IMR-90 (cell line): ENCODE data around the gene EEF1E1. TPM values are rescaled to one million over a fixed set of nuclear protein-coding genes. Genes with fewer than 3 reads are reported as not detected.

Source experiments
- ATAC-seq: fragments of 200-7000 bp; cut with Tn5 transposase; 2 replicates; pipeline ENCODE4 v1.9.1; 2020; ENCODE audit warnings: low read depth, mild to moderate bottlenecking, moderate library complexity
- BruUV-seq: library from RNA; stranded (reverse); fragments of 400-500 nt; replicated peaks from 2 replicates; lab custom pipeline; 2021; lab: Mats Ljungman, UMichigan
- CTCF ChIA-PET: fragments of 300-600 bp; formaldehyde crosslinking; extraction: SDS; loops from one replicate; lab custom pipeline; 2021; ENCODE audit warnings: antibody characterized with exemption; lab: Yijun Ruan, JAX
- POLR2A ChIA-PET: fragments of 300-600 bp; sonication (Branson Sonifier 250); formaldehyde crosslinking; loops from one replicate; lab custom pipeline; 2022; ENCODE audit warnings: antibody characterized with exemption; ENCODE audit not compliant: unreplicated experiment; lab: Charles Lee
- DNase-seq: peaks from one replicate; pipeline ENCODE4 v3.0.0; 2013
- H2AFZ ChIP-seq: replicated peaks from 2 replicates; pipeline ENCODE3; 2013; ENCODE audit warnings: low read length, mild to moderate bottlenecking; ENCODE audit not compliant: poor library complexity
- H2AK5ac ChIP-seq: 2 replicates; pipeline ENCODE4 v1.6.1; 2013; ENCODE audit warnings: low read depth, low read length, inconsistent platforms
- H2AK9ac ChIP-seq: replicated peaks from 2 replicates; pipeline ENCODE3; 2013; ENCODE audit warnings: mild to moderate bottlenecking, low read depth, low read length, moderate library complexity; ENCODE audit not compliant: poor library complexity
- H2BK120ac ChIP-seq: 2 replicates; pipeline ENCODE4 v1.6.1; 2013; ENCODE audit warnings: low read depth, low read length, inconsistent platforms
- H2BK15ac ChIP-seq: 3 replicates; pipeline ENCODE4 v1.6.1; 2013; ENCODE audit warnings: low read depth, low read length, inconsistent platforms
- H2BK20ac ChIP-seq: 2 replicates; pipeline ENCODE4 v1.6.1; 2013; ENCODE audit warnings: low read depth, mild to moderate bottlenecking, inconsistent platforms, low read length, moderate library complexity
- H2BK5ac ChIP-seq: 2 replicates; pipeline ENCODE4 v1.6.1; 2013; ENCODE audit warnings: mild to moderate bottlenecking, low read depth, low read length, inconsistent platforms; ENCODE audit not compliant: poor library complexity, severe bottlenecking
- H3K14ac ChIP-seq: replicated peaks from 2 replicates; pipeline ENCODE4 v1.6.1; 2013; ENCODE audit warnings: low read depth, low read length, inconsistent platforms
- H3K18ac ChIP-seq: 2 replicates; pipeline ENCODE4 v1.6.1; 2013; ENCODE audit warnings: low read depth, low read length, control low read depth
- H3K23ac ChIP-seq: 2 replicates; pipeline ENCODE4 v1.6.1; 2013; ENCODE audit warnings: low read depth, low read length, inconsistent platforms
- H3K27ac ChIP-seq: 2 replicates; pipeline ENCODE4 v1.5.1; 2013; ENCODE audit warnings: mild to moderate bottlenecking, control low read depth, low read length; ENCODE audit not compliant: insufficient read depth
- H3K27me3 ChIP-seq: 2 replicates; pipeline ENCODE4 v1.6.1; 2013; ENCODE audit warnings: low read length; ENCODE audit not compliant: control insufficient read depth, insufficient read depth
- H3K36me3 ChIP-seq: 2 replicates; pipeline ENCODE4 v1.6.1; 2013; ENCODE audit warnings: low read length, mixed read lengths; ENCODE audit not compliant: control insufficient read depth, insufficient read depth
- H3K4ac ChIP-seq: 2 replicates; pipeline ENCODE4 v1.6.1; 2013; ENCODE audit warnings: low read depth, low read length, inconsistent platforms
- H3K4me1 ChIP-seq: 2 replicates; pipeline ENCODE4 v1.6.1; 2013; ENCODE audit warnings: low read length, mixed read lengths; ENCODE audit not compliant: control insufficient read depth, insufficient read depth
- H3K4me2 ChIP-seq: 2 replicates; pipeline ENCODE4 v1.6.1; 2013; ENCODE audit warnings: low read depth, mild to moderate bottlenecking, control low read depth, low read length, moderate library complexity
- H3K4me3 ChIP-seq: 2 replicates; pipeline ENCODE4 v1.5.1; 2013; ENCODE audit warnings: low read depth, mild to moderate bottlenecking, control low read depth, low read length, moderate library complexity; ENCODE audit not compliant: insufficient read depth
- H3K56ac ChIP-seq: 2 replicates; pipeline ENCODE4 v1.6.1; 2013; ENCODE audit warnings: low read length, inconsistent platforms; ENCODE audit not compliant: insufficient read depth; ENCODE audit errors: extremely low read depth
- H3K79me1 ChIP-seq, 2 experiments: 2 replicates each; pipeline ENCODE4 v1.6.1; 2013; ENCODE audit warnings: low read length in 2 of 2, inconsistent platforms in 1 of 2, low read depth in 1 of 2
- H3K9ac ChIP-seq: 2 replicates; pipeline ENCODE4 v1.6.1; 2013; ENCODE audit warnings: low read depth, low read length, control low read depth
- H3K9me1 ChIP-seq: 2 replicates; pipeline ENCODE4 v1.6.1; 2013; ENCODE audit warnings: low read length, inconsistent platforms; ENCODE audit not compliant: insufficient read depth
- H3K9me3 ChIP-seq: 2 replicates; pipeline ENCODE4 v1.6.1; 2013; ENCODE audit warnings: low read length; ENCODE audit not compliant: control insufficient read depth, insufficient read depth
- H4K20me1 ChIP-seq: 2 replicates; pipeline ENCODE4 v1.6.1; 2013; ENCODE audit warnings: low read length, inconsistent platforms; ENCODE audit not compliant: insufficient read depth
- H4K5ac ChIP-seq: 2 replicates; pipeline ENCODE4 v1.6.1; 2013; ENCODE audit warnings: mild to moderate bottlenecking, low read depth, low read length, control low read depth
- H4K8ac ChIP-seq, 2 experiments: 2 replicates each; pipeline ENCODE4 v1.6.1; 2013; ENCODE audit warnings: low read depth in 2 of 2, low read length in 2 of 2, control low read depth in 1 of 2, inconsistent platforms in 1 of 2
- H4K91ac ChIP-seq: 2 replicates; pipeline ENCODE4 v1.6.1; 2013; ENCODE audit warnings: low read depth, low read length, inconsistent platforms; ENCODE audit not compliant: insufficient read depth
- BHLHE40 ChIP-seq: fragments of 150-350 bp; IDR thresholded peaks from 2 replicates; pipeline ENCODE4 v1.6.1; 2016; ENCODE audit warnings: mild to moderate bottlenecking, low read depth, low read length
- CTCF ChIP-seq: conservative IDR thresholded peaks from 2 replicates; pipeline ENCODE4 v1.5.1; 2012; ENCODE audit warnings: mild to moderate bottlenecking, low read depth, low read length, improper control_type of control experiment
- ELK1 ChIP-seq: fragments of 150-350 bp; IDR thresholded peaks from 2 replicates; pipeline ENCODE4 v1.6.1; 2016; ENCODE audit warnings: low read depth, mild to moderate bottlenecking, low read length, moderate library complexity, borderline replicate concordance
- FOS ChIP-seq: fragments of 150-350 bp; IDR thresholded peaks from 2 replicates; pipeline ENCODE4 v1.6.1; 2016; ENCODE audit warnings: low read depth, low read length
- MAFK ChIP-seq: IDR thresholded peaks from 2 replicates; pipeline ENCODE4 v1.6.1; 2012; ENCODE audit warnings: low read depth, low read length, improper control_type of control experiment
- MAZ ChIP-seq: IDR thresholded peaks from 2 replicates; pipeline ENCODE4 v1.6.1; 2012; ENCODE audit warnings: low read depth, mild to moderate bottlenecking, low read length, improper control_type of control experiment, moderate library complexity, borderline replicate concordance
- MXI1 ChIP-seq: IDR thresholded peaks from 2 replicates; pipeline ENCODE4 v1.6.1; 2012; ENCODE audit warnings: low read depth, mild to moderate bottlenecking, low read length, moderate library complexity, borderline replicate concordance
- NFE2L2 ChIP-seq: fragments of 150-350 bp; IDR thresholded peaks from 2 replicates; pipeline ENCODE4 v1.6.1; 2016; ENCODE audit warnings: low read depth, mild to moderate bottlenecking, low read length
- POLR2A ChIP-seq: IDR thresholded peaks from 2 replicates; pipeline ENCODE4 v1.6.1; 2012; ENCODE audit warnings: mild to moderate bottlenecking, low read depth, low read length
- RAD21 ChIP-seq: IDR thresholded peaks from 2 replicates; pipeline ENCODE4 v1.6.1; 2012; ENCODE audit warnings: low read length, improper control_type of control experiment
- RCOR1 ChIP-seq: IDR thresholded peaks from 2 replicates; pipeline ENCODE4 v1.6.1; 2012; ENCODE audit warnings: mild to moderate bottlenecking, low read length, improper control_type of control experiment; ENCODE audit not compliant: insufficient replicate concordance
- RFX5 ChIP-seq: IDR thresholded peaks from 2 replicates; pipeline ENCODE4 v1.8.0; 2012; ENCODE audit warnings: low read depth, mild to moderate bottlenecking, low read length, moderate library complexity
- SMC3 ChIP-seq: fragments of 150-350 bp; IDR thresholded peaks from 2 replicates; pipeline ENCODE4 v1.6.1; 2016; ENCODE audit warnings: low read depth, mild to moderate bottlenecking, antibody characterized with exemption, low read length, moderate library complexity
- USF2 ChIP-seq: fragments of 150-350 bp; IDR thresholded peaks from 2 replicates; pipeline ENCODE4 v1.6.1; 2017; ENCODE audit warnings: mild to moderate bottlenecking, antibody characterized with exemption, low read length, low read depth
- WGBS, 2 experiments: methylation state at CpG; one replicate each; pipeline versions ENCODE4 v1.1.5 to v1.1.7; 2013; ENCODE audit warnings: missing lambda C conversion rate in 2 of 2; ENCODE audit not compliant: insufficient read length in 1 of 2; ENCODE audit errors: extremely low coverage in 2 of 2; 5-methylcytosine and 5-hydroxymethylcytosine counted together
- dilution Hi-C: fragments of 300-500 bp; cut with HindIII; formaldehyde crosslinking; loops from one replicate; pipeline ENCODE4 v1.14.3; 2018; ENCODE audit warnings: low sequenced_read_pairs; ENCODE audit not compliant: unreplicated experiment
- in situ Hi-C: fragments of 300-500 bp; cut with MboI; formaldehyde crosslinking; loops from 3 replicates; pipeline ENCODE4 v1.14.3; 2019; ENCODE audit warnings: low sequenced_read_pairs, inconsistent platforms, mixed read lengths
- intact Hi-C: fragments of 100-400 bp; cut with micrococcal nuclease; formaldehyde crosslinking; loops from 2 replicates; pipeline ENCODE4 v1.10.0; 2022
- polyA plus RNA-seq, 3 experiments: library from polyadenylated mRNA; depleted of rRNA; stranded (reverse); fragments of >200 nt; gene quantifications; 2 replicates each; pipeline ENCODE4 v1.2.3, GENCODE V29; 2012; ENCODE audit warnings: low replicate concordance in 1 of 3
- total RNA-seq: library from RNA; depleted of rRNA; stranded (reverse); fragments of >200 nt; gene quantifications from 2 replicates; pipeline ENCODE4 v1.2.3, GENCODE V29; 2012

Gene EEF1E1
- total and polyA plus RNA-seq, 2 of the 4 experiments (the other 2 are of a cell fraction): 65.8 to 68.6 TPM

GRCh38 chr6:8030920-8031319, 71.4 kb downstream of the EEF1E1 start:
- H3K27me3 ChIP-seq: no peaks in the 10 kb centered on the region
- H2BK20ac ChIP-seq: no peak overlapping the region
- H3K9ac ChIP-seq: no peak overlapping the region
- no peak overlapping the region for H3K23ac ChIP-seq
- in situ Hi-C loops: no loop called here
- H4K91ac ChIP-seq: no peak overlapping the region
- ATAC-seq (no peak), DNase-seq (no peak)
- no TSS peak for BruUV-seq
- dilution Hi-C loops: no loop called here
- H2AFZ ChIP-seq: no peak overlapping the region
- H3K9me1 ChIP-seq: no peaks in the 10 kb centered on the region
- no peak overlapping the region for H3K27ac ChIP-seq
- H2AK5ac ChIP-seq: no peak overlapping the region
- H3K4me1 ChIP-seq: no peaks in the 10 kb centered on the region
- H2AK9ac ChIP-seq: no peak overlapping the region
- intact Hi-C loops: no loop called here
- no peaks in the 10 kb centered on the region; the same call in 1 of the 2 replicates for H3K36me3 ChIP-seq
- H4K20me1 ChIP-seq: no peaks in the 10 kb centered on the region
- H3K18ac ChIP-seq: no peak overlapping the region
- H2BK15ac ChIP-seq: no peak overlapping the region
- H3K79me1 ChIP-seq: peaks cover 15 to 17% of the 10 kb centered on the region in 2 experiments
- POLR2A ChIA-PET: no interaction called here
- CTCF ChIA-PET: no interaction called here
- no peak overlapping the region for H3K4me2 ChIP-seq
- no peak overlapping the region for H3K4ac ChIP-seq
- H4K8ac ChIP-seq: no peak overlapping the region
- no peak overlapping the region for H3K4me3 ChIP-seq
- no peak overlapping the region for H3K14ac ChIP-seq
- no peak overlapping the region for H2BK120ac ChIP-seq
- H3K9me3 ChIP-seq: no peaks in the 10 kb centered on the region
- no peak overlapping the region for H4K5ac ChIP-seq
- no peak overlapping the region for H2BK5ac ChIP-seq
- TF ChIP-seq USF2: no peak
- TF ChIP-seq MAZ: no peak
- no peak for TF ChIP-seq SMC3
- TF ChIP-seq FOS: no peak
- TF ChIP-seq NFE2L2: no peak
- TF ChIP-seq RFX5: no peak
- TF ChIP-seq RAD21: no peak
- no peak for TF ChIP-seq POLR2A
- TF ChIP-seq MXI1: no peak
- TF ChIP-seq RCOR1: no peak
- no peak for TF ChIP-seq MAFK
- no peak for TF ChIP-seq BHLHE40
- no peak for TF ChIP-seq CTCF
- no peak for TF ChIP-seq ELK1
- no CpG with 5 or more reads among the region's 5 CpGs for WGBS, 2 experiments
- no peak overlapping the region for H3K56ac ChIP-seq
